Measurements from ENCODE around the gene ULK4.

GRCh38 chr3:41490360-41490759, 471.5 kb downstream of the ULK4 start:
- TF ChIP-seq CTCF (IDR thresholded peaks at IDR 0.05; ENCODE audit: borderline replicate concordance, extremely low read depth, low read length, poor library complexity, severe bottlenecking) (no peak), EZH2 (IDR thresholded peaks at IDR 0.05; ENCODE audit: borderline replicate concordance, low read depth, low read length, severe bottlenecking) (no peak)

Measured in DND-41 (cell line).